Immature natural killer cell (primary cell): ENCODE data around the gene LMX1A. TPM values are rescaled to one million over a fixed set of nuclear protein-coding genes. Genes with fewer than 3 reads are reported as not detected.
A peak's percentile ranks its signal among the peaks of the same experiment; 100 is the strongest.

Source experiments
- DNase-seq, 3 donors: peaks; one replicate each; pipeline ENCODE4 v3.0.0; 2022; ENCODE audit warnings: mixed read lengths in 1 of 3
- H3K27ac Mint-ChIP-seq, 6 donors: one replicate each; pipeline ENCODE4 v1.8.0; 2020; ENCODE audit warnings: mixed read lengths in 6 of 6, mild to moderate bottlenecking in 5 of 6, inconsistent platforms in 4 of 6, moderate library complexity in 3 of 6
- H3K27me3 Mint-ChIP-seq, 3 donors: one replicate each; pipeline ENCODE4 v1.8.0; 2020 to 2021; ENCODE audit warnings: low read depth in 3 of 3, mild to moderate bottlenecking in 3 of 3, mixed read lengths in 3 of 3, moderate library complexity in 3 of 3, inconsistent platforms in 1 of 3
- H3K36me3 Mint-ChIP-seq, 3 donors: one replicate each; pipeline ENCODE4 v1.8.0; 2020; ENCODE audit warnings: mixed read lengths in 3 of 3, inconsistent platforms in 2 of 3, mild to moderate bottlenecking in 2 of 3
- H3K4me1 Mint-ChIP-seq, 2 donors: one replicate each; pipeline ENCODE4 v1.8.0; 2020; ENCODE audit warnings: inconsistent platforms in 2 of 2, mild to moderate bottlenecking in 2 of 2, mixed read lengths in 2 of 2, moderate library complexity in 1 of 2
- H3K4me3 Mint-ChIP-seq, 5 donors: one replicate each; pipeline ENCODE4 v1.8.0; 2020; ENCODE audit warnings: mild to moderate bottlenecking in 5 of 5, mixed read lengths in 5 of 5, inconsistent platforms in 3 of 5, moderate library complexity in 3 of 5
- H3K9me3 Mint-ChIP-seq, 6 donors: one replicate each; pipeline ENCODE4 v1.8.0; 2020; ENCODE audit warnings: mild to moderate bottlenecking in 6 of 6, mixed read lengths in 6 of 6, inconsistent platforms in 4 of 6, moderate library complexity in 3 of 6
- polyA plus RNA-seq, 3 donors: library from polyadenylated mRNA; unstranded; fragments of 300-500 nt; fragmentation: Illumina TruSeq; gene quantifications; one replicate each; pipeline ENCODE4 v1.2.3, GENCODE V29; 2021

LMX1A gene
- polyA plus RNA-seq, 3 donors from 2014 or later = not detected

GRCh38 chr1:165290148-165290547, 66.4 kb downstream of the LMX1A start:
- Mint-ChIP-seq H3K4me3 (no peak overlapping the region), H3K9me3 (no peaks in the 10 kb centered on the region), H3K4me1 (no peaks in the 10 kb centered on the region), H3K27ac (no peak overlapping the region), H3K27me3 (peaks cover 2 to 6% (median 2%) of the 10 kb centered on the region in 3 donors), H3K36me3 (no peaks in the 10 kb centered on the region)
- DNase-seq = no peak

- no peak for DNase-seq
- H3K9me3 Mint-ChIP-seq = no peaks in the 10 kb centered on the region
- H3K4me1 Mint-ChIP-seq = no peaks in the 10 kb centered on the region
- no peak overlapping the region for H3K27ac Mint-ChIP-seq
- no peaks in the 10 kb centered on the region for H3K36me3 Mint-ChIP-seq
- H3K4me3 Mint-ChIP-seq = no peak overlapping the region
- peaks cover 2 to 6% (median 2%) of the 10 kb centered on the region in 3 donors for H3K27me3 Mint-ChIP-seq
Measured at GRCh38 chr1:165289556-165289955, 67.0 kb downstream of the LMX1A start.

- DNase-seq = no peak
- H3K4me1 Mint-ChIP-seq = no peaks in the 10 kb centered on the region
- no peak overlapping the region for H3K27ac Mint-ChIP-seq
- no peaks in the 10 kb centered on the region for H3K9me3 Mint-ChIP-seq
- no peak overlapping the region for H3K4me3 Mint-ChIP-seq
- no peaks in the 10 kb centered on the region for H3K36me3 Mint-ChIP-seq
- peaks cover 2 to 6% (median 2%) of the 10 kb centered on the region in 3 donors for H3K27me3 Mint-ChIP-seq
Measured at GRCh38 chr1:165288350-165289120, 68.0 kb downstream of the LMX1A start.

GRCh38 chr1:165287781-165288180, 68.7 kb downstream of the LMX1A start:
- Mint-ChIP-seq H3K4me3 (no peak overlapping the region), H3K27ac (no peak overlapping the region), H3K36me3 (no peaks in the 10 kb centered on the region), H3K27me3 (peaks cover 0 to 6% (median 2%) of the 10 kb centered on the region in 3 donors), H3K4me1 (no peaks in the 10 kb centered on the region), H3K9me3 (peaks cover 0 to 2% (median 0%) of the 10 kb centered on the region in 6 donors)
- no peak for DNase-seq

GRCh38 chr1:165287329-165287728, 69.2 kb downstream of the LMX1A start:
- no peak overlapping the region for H3K27ac Mint-ChIP-seq
- H3K9me3 Mint-ChIP-seq = peaks cover 0 to 2% (median 0%) of the 10 kb centered on the region in 6 donors
- H3K36me3 Mint-ChIP-seq = no peaks in the 10 kb centered on the region
- H3K27me3 Mint-ChIP-seq = peaks cover 0 to 6% (median 2%) of the 10 kb centered on the region in 3 donors
- DNase-seq = no peak
- H3K4me3 Mint-ChIP-seq = no peak overlapping the region
- no peaks in the 10 kb centered on the region for H3K4me1 Mint-ChIP-seq

GRCh38 chr1:165284454-165284853, 72.1 kb downstream of the LMX1A start:
- no peak overlapping the region for H3K4me3 Mint-ChIP-seq
- peaks cover 0 to 4% (median 0%) of the 10 kb centered on the region in 6 donors for H3K9me3 Mint-ChIP-seq
- H3K4me1 Mint-ChIP-seq = no peaks in the 10 kb centered on the region
- DNase-seq = peak in 1 of 3 donors; percentile 0
- no peak overlapping the region for H3K27ac Mint-ChIP-seq
- H3K36me3 Mint-ChIP-seq = no peaks in the 10 kb centered on the region
- peaks cover 0 to 8% (median 2%) of the 10 kb centered on the region in 3 donors for H3K27me3 Mint-ChIP-seq

GRCh38 chr1:165281207-165281901, 75.2 kb downstream of the LMX1A start:
- Mint-ChIP-seq H3K36me3 (no peaks in the 10 kb centered on the region), H3K4me3 (no peak overlapping the region), H3K27me3 (peaks cover 0 to 5% (median 2%) of the 10 kb centered on the region in 3 donors), H3K9me3 (peaks cover 0 to 4% (median 0%) of the 10 kb centered on the region in 6 donors), H3K4me1 (no peaks in the 10 kb centered on the region), H3K27ac (no peak overlapping the region)
- DNase-seq = no peak

GRCh38 chr1:165279882-165280281, 76.6 kb downstream of the LMX1A start:
- Mint-ChIP-seq H3K9me3 (peaks cover 0 to 4% (median 0%) of the 10 kb centered on the region in 6 donors), H3K27me3 (peaks cover 0 to 8% (median 0%) of the 10 kb centered on the region in 3 donors), H3K4me3 (no peak overlapping the region), H3K4me1 (no peaks in the 10 kb centered on the region), H3K27ac (no peak overlapping the region), H3K36me3 (no peaks in the 10 kb centered on the region)
- no peak for DNase-seq

- no peaks in the 10 kb centered on the region for H3K36me3 Mint-ChIP-seq
- peaks cover 0 to 8% (median 0%) of the 10 kb centered on the region in 3 donors for H3K27me3 Mint-ChIP-seq
Measured at GRCh38 chr1:165276314-165276713, 80.2 kb downstream of the LMX1A start.

GRCh38 chr1:165265196-165265838, 91.2 kb downstream of the LMX1A start:
- Mint-ChIP-seq H3K4me1 (no peaks in the 10 kb centered on the region), H3K27me3 (peaks cover 0 to 4% (median 0%) of the 10 kb centered on the region in 3 donors), H3K4me3 (no peak overlapping the region), H3K9me3 (peaks cover 0 to 8% (median 0%) of the 10 kb centered on the region in 6 donors), H3K36me3 (no peaks in the 10 kb centered on the region), H3K27ac (no peak overlapping the region)
- DNase-seq = no peak

More at GRCh38 chr1:165276314-165276713, 80.2 kb downstream of the LMX1A start:
- DNase-seq = no peak
- peaks cover 0 to 5% (median 0%) of the 10 kb centered on the region in 6 donors for H3K9me3 Mint-ChIP-seq
- no peak overlapping the region for H3K27ac Mint-ChIP-seq
- no peaks in the 10 kb centered on the region for H3K4me1 Mint-ChIP-seq
- no peak overlapping the region for H3K4me3 Mint-ChIP-seq

- no peak overlapping the region for H3K4me3 Mint-ChIP-seq
- peaks cover 2 to 7% (median 3%) of the 10 kb centered on the region in 3 donors for H3K27me3 Mint-ChIP-seq
- DNase-seq = no peak
- no peaks in the 10 kb centered on the region for H3K4me1 Mint-ChIP-seq
- peaks cover 0 to 6% (median 0%) of the 10 kb centered on the region in 6 donors for H3K9me3 Mint-ChIP-seq
- H3K36me3 Mint-ChIP-seq = no peaks in the 10 kb centered on the region
- no peak overlapping the region for H3K27ac Mint-ChIP-seq
Measured at GRCh38 chr1:165259706-165260428, 96.6 kb downstream of the LMX1A start.

- Mint-ChIP-seq H3K9me3 (peaks cover 0 to 6% (median 0%) of the 10 kb centered on the region in 6 donors), H3K4me3 (no peak overlapping the region), H3K27me3 (peaks cover 3 to 10% (median 7%) of the 10 kb centered on the region in 3 donors), H3K27ac (no peak overlapping the region), H3K4me1 (no peaks in the 10 kb centered on the region), H3K36me3 (no peaks in the 10 kb centered on the region)
- DNase-seq = no peak
Measured at GRCh38 chr1:165259236-165259635, 97.3 kb downstream of the LMX1A start.

- H3K27me3 Mint-ChIP-seq = peaks cover 2 to 11% (median 7%) of the 10 kb centered on the region in 3 donors
- no peak overlapping the region for H3K4me3 Mint-ChIP-seq
- H3K9me3 Mint-ChIP-seq = peaks cover 0 to 4% (median 0%) of the 10 kb centered on the region in 6 donors
- no peaks in the 10 kb centered on the region for H3K4me1 Mint-ChIP-seq
- DNase-seq = no peak
- H3K36me3 Mint-ChIP-seq = no peaks in the 10 kb centered on the region
- H3K27ac Mint-ChIP-seq = no peak overlapping the region
Measured at GRCh38 chr1:165257969-165258459, 98.5 kb downstream of the LMX1A start.
